ENCODE data around the gene C16orf78. TPM values are rescaled to one million over a fixed set of nuclear protein-coding genes. Genes with fewer than 3 reads are reported as not detected.

The C16orf78 gene
- total RNA-seq, 4 donors from 2014 or later, result not detected

DNA sequence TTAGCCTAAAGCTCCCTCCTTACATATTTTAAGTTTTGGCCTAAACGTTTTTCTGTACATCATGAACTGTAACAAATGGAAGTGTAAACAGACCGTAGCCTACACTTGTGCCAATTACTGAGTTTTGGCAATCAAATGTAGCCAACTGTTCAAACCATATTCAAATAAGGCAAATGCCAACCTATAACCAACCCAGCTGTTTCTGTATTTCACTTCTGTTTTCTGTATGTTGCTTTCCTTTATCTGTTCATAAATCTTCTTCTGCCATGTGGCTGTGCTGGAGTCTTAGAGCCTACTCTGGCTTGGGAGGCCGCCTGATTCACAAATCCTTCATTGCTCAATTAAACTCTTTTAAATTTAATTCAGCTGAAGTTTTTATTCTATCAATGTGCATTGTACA is 6.9 kb upstream of the C16orf78 start:
- no peak for ATAC-seq
- no peak for TF ChIP-seq EP300 (IDR thresholded peaks at IDR 0.05)
- no peak for TF ChIP-seq POLR2AphosphoS5 (IDR thresholded peaks at IDR 0.05)
- no peak for TF ChIP-seq POLR2A (IDR thresholded peaks at IDR 0.05)
- TF ChIP-seq, protein P1, sequence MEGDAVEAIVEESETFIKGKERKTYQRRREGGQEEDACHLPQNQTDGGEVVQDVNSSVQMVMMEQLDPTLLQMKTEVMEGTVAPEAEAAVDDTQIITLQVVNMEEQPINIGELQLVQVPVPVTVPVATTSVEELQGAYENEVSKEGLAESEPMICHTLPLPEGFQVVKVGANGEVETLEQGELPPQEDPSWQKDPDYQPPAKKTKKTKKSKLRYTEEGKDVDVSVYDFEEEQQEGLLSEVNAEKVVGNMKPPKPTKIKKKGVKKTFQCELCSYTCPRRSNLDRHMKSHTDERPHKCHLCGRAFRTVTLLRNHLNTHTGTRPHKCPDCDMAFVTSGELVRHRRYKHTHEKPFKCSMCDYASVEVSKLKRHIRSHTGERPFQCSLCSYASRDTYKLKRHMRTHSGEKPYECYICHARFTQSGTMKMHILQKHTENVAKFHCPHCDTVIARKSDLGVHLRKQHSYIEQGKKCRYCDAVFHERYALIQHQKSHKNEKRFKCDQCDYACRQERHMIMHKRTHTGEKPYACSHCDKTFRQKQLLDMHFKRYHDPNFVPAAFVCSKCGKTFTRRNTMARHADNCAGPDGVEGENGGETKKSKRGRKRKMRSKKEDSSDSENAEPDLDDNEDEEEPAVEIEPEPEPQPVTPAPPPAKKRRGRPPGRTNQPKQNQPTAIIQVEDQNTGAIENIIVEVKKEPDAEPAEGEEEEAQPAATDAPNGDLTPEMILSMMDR (IDR thresholded peaks at IDR 0.05), result no peak
- Histone ChIP-seq H3K4me3 (no peak overlapping the region), H3K36me3 (no peaks in the 10 kb centered on the region), H3K9me3 (peaks cover 0 to 9% (median 0%) of the 10 kb centered on the region in 3 donors), H3K4me1 (no peaks in the 10 kb centered on the region), H3K27ac (no peak overlapping the region), H3K27me3 (peaks cover 6% of the 10 kb centered on the region)
- WGBS, 2 donors (ENCODE audit: low coverage in 1 of 2), result 43 to 52% methylated on average over 3 of the region's 3 CpGs

DNA sequence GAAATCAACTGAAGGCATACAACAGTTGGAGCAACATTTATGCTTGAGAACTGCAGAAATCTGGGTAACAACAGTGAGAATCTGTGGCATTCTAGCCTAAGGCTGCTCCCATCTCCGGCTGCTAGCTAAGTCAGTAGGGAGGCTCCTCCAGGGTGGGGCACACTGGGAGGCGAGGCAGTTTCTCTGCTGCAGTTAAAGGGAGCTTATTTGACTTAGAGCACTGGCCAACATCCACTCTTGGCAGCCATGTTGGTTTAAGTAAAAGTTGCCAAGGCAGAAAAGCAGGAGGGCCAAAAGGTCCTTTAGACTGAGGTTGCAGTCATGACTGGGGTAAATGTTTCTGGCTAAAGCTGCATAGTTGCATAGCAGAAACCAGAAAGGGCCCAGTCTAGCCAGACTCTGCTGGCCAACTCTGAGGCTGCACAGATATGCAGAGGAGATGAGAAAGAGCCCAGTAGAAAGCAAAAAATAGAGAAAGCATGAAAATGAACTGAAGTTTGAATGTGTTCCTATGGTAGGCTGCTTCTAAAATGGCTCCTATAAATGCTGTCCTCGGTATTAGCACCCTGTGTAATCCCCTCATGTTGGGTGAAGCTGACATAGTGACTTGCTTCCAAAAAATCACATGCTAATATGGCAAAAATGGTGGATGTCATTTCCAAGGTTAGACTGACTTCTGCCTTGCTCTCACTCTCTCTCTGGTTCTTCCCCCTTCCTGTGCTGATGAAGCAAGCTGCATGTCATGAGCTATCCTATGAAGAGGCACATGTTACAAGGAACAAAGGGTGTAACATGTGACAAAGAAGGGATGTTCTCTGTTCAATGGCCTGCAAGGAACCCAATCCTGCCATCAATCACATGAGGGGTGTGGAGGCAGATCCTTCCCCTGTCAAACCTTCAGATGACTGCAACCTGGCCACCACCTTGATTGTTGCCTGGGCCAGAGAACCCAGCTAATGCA is 3.7 kb upstream of the C16orf78 start:
- no peak overlapping the region for H3K4me3 ChIP-seq
- ATAC-seq, result no peak
- peaks cover 6% of the 10 kb centered on the region for H3K27me3 ChIP-seq
- no peak for TF ChIP-seq POLR2A (IDR thresholded peaks at IDR 0.05)
- TF ChIP-seq, protein P1 (IDR thresholded peaks at IDR 0.05), result no peak
- TF ChIP-seq POLR2AphosphoS5 (IDR thresholded peaks at IDR 0.05), result no peak
- no peak for TF ChIP-seq EP300 (IDR thresholded peaks at IDR 0.05)
- WGBS, 2 donors (ENCODE audit: low coverage in 1 of 2), result 46 to 71% methylated on average over 2 of the region's 3 CpGs
- no peaks in the 10 kb centered on the region for H3K36me3 ChIP-seq
- H3K27ac ChIP-seq, result no peak overlapping the region
- H3K4me1 ChIP-seq, result no peaks in the 10 kb centered on the region
- H3K9me3 ChIP-seq, result peaks cover 0 to 9% (median 0%) of the 10 kb centered on the region in 3 donors

DNA sequence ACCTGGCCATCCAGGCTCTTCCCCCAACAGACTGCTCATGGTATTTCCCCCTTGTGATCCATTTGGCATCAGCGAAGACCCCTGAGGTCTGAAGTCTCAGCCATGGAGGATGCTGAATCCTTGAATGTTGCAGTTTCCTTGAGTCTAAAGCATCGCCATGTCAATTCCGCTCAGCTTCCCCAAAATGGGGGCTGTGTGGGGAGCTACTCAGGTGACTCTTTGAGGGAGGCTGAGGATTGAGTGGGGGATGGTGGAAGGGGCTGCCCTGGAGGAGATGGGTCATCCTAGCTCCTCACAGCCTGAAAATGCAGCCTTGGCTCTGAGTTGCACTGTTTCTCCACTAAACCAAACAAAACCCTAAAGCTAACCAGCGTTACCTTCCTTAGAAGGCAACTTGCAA is 2.6 kb downstream of the C16orf78 start:
- H3K9me3 ChIP-seq, result no peaks in the 10 kb centered on the region
- H3K4me1 ChIP-seq, result no peaks in the 10 kb centered on the region
- no peak overlapping the region for H3K4me3 ChIP-seq
- ATAC-seq, result no peak
- H3K36me3 ChIP-seq, result no peaks in the 10 kb centered on the region
- 79 to 89% methylated on average over 3 to 4 of the region's 4 CpGs for WGBS, 2 donors (ENCODE audit: low coverage in 1 of 2)
- peaks cover 18% of the 10 kb centered on the region for H3K27me3 ChIP-seq
- no peak for TF ChIP-seq EP300 (IDR thresholded peaks at IDR 0.05)
- no peak for TF ChIP-seq POLR2A (IDR thresholded peaks at IDR 0.05)
- TF ChIP-seq POLR2AphosphoS5 (IDR thresholded peaks at IDR 0.05), result no peak
- TF ChIP-seq, protein P1 (IDR thresholded peaks at IDR 0.05), result no peak
- no peak overlapping the region for H3K27ac ChIP-seq

DNA sequence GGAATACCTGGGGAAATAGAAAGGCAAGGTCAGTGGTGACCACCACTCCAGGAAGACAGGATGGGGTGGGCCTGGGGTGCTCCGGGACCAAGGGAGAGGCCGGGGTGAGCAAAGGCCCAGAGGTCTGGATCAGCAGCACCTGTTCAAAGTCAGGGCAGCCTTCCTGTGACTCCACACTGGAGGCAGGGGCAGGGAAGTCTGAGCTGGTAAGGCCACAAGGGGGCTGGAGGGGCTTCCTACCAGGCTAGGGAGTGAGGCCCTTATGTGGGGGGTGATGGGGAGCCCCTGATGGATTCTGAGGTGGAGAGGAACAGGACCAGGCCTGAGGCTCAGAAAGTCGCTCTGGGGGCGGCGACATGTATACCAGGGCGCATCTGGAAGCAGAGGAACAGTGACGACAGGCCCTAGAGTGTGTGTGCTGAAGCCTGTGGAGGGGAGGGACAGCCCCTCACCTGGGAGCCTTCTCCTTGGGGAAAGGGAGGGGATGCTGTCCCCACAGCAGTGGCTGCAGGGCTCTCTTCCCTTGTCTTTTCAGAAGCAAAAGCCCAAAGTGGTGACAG is 3.7 kb downstream of the C16orf78 start:
- Histone ChIP-seq H3K4me1 (no peaks in the 10 kb centered on the region), H3K36me3 (no peaks in the 10 kb centered on the region), H3K27ac (no peak overlapping the region), H3K9me3 (no peaks in the 10 kb centered on the region), H3K4me3 (no peak overlapping the region), H3K27me3 (peaks cover 18% of the 10 kb centered on the region)
- TF ChIP-seq, protein P1 (IDR thresholded peaks at IDR 0.05), result no peak
- TF ChIP-seq POLR2AphosphoS5 (IDR thresholded peaks at IDR 0.05) (no peak), POLR2A (IDR thresholded peaks at IDR 0.05) (no peak), EP300 (IDR thresholded peaks at IDR 0.05) (no peak)
- 67% methylated on average over 2 of the region's 7 CpGs; no CpG with 5 or more reads in 1 of the 2 donors for WGBS, 2 donors (ENCODE audit: low coverage in 1 of 2)
- no peak for ATAC-seq

All from gastroesophageal sphincter (tissue), 4 donors.